Hypothalamus (tissue), 51 donors: ENCODE data around the gene CYP19A1.

Experiments
- DNase-seq, 51 donors: peaks; one replicate each; lab custom pipeline; 2025; lab: John Stamatoyannopoulos, UW

Gene CYP19A1

DNA sequence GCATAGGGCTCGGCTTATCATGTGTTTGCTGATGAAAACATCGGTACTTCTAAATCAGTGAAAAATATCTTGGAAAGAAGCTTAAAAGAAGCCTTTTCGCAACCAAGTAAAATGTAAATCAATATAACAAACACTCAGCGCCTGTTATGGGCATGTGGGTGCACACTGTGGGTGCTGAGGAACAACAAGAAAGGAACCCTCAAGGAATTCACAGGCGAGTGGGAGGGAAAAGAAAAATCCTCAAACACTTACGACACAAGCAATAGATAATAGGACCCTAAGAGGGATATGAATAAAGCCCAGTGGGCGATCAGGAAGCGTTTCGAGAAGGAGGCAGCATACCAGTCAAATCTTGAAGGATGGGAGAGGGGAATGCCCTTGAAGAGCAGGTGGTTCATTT, 25.0 kb upstream of the CYP19A1 start:
- peak in 1 of 51 donors; percentile 47 for DNase-seq

DNA sequence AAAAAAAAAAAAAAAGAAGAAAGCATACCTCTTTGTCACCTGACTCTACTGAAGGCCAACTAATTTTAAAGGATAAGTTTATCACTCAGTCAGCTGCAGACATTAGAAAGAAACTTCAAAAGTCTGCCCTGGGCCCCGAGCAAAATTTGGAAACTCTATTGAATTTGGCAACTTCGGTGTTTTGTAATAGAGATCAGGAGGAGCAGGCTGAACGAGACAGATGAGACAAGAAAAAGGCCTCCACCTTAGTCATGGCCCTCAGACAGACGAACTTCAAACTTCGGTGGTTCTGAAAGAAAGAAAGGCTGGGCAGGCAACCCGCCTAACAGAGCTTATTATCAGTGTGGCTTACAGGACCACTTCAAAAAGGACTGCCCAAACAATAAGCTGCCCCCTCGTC, 21.6 kb upstream of the CYP19A1 start:
- no peak for DNase-seq

DNA sequence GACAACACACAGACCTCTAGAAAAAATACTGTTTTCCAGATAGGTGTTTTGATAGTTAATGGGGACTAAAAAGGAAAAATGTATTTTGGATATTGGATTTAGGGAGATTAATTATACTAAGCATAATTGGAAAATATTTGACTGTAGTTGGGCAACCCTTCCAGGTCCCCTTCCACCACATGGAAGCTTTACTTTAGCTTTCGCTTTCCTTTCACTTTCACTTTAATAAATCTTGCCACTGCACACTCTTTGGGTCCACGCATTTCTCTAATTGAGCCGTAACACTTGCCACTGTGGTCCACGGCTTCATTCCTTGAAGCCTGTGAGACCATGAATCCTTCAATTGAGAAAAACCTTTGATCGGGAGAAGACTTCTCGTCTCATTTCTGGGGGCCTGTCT, 18.6 kb upstream of the CYP19A1 start:
- DNase-seq, result no peak

DNA sequence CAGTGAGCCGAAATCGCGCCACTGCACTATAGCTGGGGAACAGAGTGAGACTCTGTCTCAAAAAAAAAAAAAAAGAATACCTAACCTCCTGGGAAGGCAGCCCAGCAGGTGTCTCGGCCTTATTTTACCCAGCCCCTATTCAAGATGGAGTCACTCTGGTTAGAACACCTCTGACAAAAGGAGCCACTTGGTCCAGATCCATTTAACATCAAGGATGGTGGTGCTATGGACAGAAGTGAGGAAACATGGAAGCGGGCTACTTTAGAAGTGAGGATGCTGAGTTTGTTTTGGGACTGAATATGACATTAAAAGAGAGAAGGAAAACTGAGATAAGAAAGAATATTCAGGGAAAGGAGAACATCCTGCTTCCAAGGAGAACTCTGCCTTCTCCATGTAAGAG, 17.8 kb upstream of the CYP19A1 start:
- DNase-seq, result no peak

DNA sequence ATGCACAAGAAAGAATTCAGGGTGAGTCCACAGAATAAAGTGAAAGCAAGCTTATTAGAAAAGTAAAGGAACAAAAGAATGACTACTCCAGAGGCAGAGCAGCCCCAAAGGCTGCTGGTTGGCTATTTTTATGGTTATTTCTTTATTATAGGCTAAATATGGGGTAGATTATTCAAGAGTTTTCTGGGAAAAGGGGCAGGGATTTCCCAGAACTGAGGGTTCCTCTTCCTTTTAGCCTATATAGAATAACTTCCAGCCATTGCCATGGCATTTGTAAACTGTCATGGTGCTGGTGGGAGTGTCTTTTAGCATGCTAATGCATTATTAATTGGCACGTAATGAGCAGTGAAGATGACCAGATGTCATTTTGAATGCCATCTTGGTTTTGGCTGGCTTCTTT, 16.7 kb upstream of the CYP19A1 start:
- no peak for DNase-seq

DNA sequence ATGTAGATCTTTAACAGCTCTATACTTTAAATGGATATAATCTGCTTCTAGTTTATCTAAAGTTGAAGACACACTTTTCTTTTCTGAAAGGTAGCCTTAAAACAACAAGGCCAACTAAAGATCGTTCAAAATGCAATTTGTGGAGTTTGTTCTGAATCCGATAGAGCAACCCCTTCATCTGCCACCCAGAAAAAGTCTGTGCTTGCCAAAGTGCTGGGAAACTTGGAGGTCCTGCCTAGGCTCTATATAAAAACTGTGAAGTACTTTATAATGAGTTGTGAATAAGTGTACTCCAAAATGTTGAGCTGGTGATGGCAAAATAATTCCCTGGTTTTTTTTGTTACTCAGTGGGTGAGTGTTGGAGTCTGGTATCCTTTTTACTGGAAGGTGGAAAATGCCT, 15.6 kb upstream of the CYP19A1 start:
- DNase-seq, result no peak

DNA sequence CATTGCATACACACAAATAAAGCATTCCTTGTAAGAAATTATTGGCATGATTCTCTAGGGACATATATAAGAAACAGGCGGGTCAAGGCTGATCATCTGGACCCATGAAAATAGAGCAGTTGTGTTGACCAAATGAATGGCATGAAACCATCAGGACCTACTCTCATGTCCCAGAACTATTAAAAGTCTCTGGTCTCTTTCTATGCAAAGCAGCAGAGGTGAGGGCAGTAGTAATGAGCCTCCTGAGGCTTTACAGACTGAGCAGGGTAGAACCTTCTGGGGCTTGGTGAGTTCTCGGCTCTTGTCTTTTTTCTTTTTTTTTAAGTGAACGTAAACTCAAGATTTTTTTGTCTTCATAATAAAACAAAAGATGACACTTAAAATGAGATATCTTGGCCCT, 12.3 kb upstream of the CYP19A1 start:
- no peak for DNase-seq

DNA sequence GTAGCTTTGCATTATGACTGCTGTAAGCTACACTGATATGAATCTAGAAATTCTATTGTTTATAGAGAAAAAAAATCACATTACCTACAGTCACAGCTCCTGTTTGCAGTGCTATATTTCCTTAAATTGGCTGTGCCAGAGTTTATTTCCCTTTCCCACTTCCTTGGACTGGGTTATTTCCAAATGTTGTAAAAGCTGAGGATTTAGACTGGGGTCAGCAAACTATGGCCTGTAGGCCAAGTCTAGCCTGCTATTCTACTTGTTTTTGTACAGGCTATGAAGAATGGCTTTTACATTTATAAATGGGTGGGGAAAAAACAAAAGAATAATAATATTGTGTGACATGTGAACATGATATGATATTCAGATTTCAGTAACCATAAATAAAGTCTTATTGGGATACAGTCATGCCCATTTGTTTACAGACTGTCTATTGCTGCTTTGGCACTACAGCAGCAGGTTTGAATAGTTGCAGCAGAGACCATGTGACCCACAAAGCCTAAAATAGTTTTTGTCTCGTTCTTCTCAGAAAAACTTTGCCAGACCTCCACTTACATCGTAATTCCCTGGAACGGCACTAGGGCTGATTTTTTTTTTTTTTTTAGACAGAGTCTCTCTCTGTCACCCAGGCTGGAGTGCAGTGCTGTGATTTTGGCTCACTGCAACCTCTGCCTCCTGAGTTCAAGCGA, 10.9 kb upstream of the CYP19A1 start:
- DNase-seq, result peak in 2 of 51 donors; percentile 24 to 62

DNA sequence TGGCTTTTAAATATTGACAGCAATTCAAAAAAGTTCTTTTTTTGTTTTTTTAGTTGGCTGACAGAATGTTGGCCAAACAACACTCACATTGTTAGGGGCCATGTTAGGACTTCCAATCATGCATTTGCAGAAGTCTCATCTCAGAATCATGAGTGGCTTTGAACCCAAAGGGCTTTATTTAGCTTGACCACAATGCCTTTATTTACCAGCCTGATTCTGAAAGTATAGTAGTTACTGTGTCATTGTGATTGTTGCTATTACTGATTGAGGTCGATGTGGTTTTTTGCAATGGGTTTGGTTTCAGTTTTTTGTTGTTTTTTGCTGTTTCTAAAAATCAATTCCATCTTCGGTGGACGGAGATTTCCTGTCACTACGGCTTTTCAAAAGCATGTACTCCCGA, 10.3 kb upstream of the CYP19A1 start:
- DNase-seq, result peak in 4 of 51 donors; percentile 32 to 72 (median 52)

DNA sequence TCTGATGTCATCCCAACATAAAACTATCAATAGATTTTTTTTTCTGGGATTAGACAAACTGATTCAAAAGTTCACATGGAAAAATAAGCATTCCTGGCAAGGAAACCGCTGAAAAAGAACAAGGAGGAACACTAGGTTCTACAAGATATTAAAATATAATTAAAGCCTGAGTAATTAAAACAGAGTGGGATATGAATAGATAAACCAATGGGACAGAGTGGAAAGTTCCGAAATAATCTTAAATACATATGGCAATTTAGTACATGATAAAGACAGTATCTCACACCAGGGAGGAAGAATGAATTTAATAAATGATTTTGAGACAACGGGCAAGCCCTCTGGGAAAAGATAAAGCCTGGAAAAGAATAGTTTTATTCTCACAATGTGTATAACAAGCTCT, 7.7 kb upstream of the CYP19A1 start:
- no peak for DNase-seq

DNA sequence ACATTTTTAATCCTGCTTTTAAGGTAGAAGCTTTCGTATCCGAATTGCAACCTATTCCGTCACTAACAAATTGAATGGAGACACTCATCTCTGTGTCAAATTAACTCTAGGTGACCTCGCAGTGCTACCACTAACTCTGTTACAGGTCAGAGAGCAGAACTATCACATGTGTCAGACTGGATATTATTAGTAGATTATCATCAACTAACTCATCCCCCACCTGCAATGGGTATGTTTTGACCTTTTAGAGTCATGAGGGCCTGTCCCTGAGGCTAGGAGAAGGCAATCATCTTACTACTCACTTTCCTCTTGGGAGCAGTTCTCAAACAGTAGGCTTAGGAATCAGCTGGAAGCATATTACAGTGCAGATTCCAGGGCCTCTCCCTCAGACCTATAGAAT, 5.1 kb upstream of the CYP19A1 start:
- DNase-seq, result no peak

DNA sequence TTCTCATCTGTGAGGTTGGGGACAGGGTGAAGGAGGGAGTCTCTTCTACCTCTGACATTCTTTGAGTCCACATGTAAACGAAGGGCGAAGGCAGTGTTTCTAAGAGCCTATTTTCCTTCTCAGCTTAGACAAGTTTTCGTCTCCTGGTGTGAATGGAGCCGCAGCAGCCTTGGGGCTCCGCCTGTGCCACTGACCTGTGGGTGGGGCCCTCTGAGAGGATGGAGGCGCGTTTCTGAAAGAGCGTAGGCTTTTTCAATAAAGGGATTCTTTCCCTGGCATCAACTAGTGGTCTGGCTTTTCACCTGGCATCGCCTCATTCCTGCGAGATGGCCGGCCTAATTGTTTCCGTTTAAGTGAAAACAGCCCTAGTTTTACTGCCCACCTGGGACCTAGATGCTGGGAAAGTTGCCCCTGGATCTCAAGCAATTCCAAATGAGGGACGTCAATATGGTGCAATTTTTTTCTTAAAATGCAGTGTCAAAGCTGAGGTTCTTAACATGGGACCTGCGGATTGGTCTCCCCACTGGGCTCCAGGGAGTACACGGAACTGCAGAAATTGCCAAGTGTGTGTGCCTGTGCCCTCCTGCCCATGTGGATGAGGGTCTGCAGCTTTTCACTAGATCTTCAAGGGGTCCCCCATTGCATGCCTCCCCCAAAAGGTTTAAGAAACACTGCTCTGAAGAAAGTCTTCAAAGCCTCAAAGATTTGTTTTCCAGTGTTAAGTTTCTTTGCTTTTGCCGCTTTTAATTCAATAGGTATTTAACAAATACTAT, 4.0 kb upstream of the CYP19A1 start:
- peak in 14 of 51 donors; percentile 7 to 80 (median 30) for DNase-seq

DNA sequence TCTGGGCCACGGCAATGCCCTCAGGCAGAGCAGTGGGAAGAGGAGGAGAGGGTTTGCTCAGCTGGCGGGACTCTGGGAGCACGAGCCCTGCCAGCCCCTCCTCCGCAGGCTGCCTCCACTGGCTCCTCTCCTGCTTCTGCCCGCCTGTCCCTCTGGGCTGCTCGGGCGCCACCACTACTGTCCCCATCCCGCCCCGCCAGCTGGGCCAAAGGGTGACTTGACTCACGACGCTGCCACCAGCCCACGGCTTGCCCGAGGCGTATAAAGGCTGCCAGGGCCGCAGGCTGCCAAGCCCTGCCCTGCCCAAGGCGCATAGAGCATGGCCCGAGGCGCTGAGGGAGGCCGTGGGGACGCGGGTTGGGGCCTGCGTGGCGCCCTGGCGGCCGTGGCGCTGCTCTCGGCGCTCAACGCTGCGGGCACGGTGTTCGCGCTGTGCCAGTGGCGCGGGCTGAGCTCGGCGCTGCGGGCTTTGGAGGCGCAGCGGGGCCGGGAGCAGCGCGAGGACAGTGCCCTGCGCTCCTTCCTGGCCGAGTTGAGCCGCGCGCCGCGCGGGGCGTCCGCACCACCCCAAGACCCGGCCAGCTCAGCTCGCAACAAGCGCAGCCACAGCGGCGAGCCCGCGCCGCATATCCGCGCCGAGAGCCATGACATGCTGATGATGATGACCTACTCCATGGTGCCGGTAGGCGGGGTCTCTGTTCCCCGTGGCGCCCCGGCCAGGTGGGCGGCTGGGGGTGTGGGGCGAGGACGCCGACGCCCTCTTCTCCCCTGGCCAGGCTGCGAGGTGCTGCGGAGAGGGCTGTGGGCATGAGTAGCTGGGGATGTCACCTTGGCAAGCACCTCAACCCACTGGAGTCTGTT, 3.2 kb upstream of the CYP19A1 start, which contains the start of gene GLDN:
TSS of gene GLDN (plus strand) at position 290 of the 861 bp plus-strand sequence. CDS start at position 320, 30 bp downstream.
- DNase-seq, result peak in 49 of 51 donors; percentile 22 to 88 (median 64)

DNA sequence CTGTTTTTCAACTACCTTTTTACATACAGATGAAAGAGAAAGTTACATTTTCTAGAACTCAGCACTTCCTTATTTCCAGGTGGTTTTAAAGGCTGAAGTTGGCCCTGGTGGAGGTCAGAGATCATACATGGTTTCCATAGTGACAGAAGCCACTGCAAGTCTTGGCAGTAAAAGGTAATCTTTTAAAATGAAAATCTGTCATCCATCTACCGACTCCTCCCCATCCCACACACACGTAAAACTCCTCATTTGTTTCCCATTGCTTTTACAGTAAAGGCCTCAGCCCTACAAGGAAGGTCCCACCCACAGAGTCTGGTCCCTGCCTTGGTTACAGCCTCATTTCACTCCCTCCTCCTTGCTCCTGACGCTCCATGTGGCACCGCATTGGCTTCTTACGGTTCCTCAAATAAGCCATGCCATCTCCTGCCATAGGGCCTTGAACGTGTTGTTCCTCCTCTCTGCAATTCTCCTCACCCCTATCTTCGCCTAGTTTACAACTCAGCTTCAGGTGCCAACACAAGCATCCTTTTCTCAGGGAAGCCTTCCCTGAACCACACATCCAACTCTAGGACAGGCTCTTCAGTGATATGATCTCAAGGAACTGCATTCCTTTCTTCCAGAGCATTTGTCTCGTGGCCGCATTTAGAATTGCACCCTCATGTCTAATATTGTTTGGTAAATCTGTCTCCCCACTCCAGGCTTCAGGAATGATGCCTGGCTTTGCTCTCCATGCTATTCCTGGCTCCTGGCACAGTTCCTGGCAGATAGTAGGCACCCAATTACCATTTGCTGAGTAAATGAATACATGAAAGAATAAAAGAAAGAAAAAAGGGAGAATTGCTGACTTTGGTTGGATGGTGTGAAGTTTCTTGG, 2.6 kb downstream of the CYP19A1 start:
- peak in 1 of 51 donors; percentile 30 for DNase-seq

DNA sequence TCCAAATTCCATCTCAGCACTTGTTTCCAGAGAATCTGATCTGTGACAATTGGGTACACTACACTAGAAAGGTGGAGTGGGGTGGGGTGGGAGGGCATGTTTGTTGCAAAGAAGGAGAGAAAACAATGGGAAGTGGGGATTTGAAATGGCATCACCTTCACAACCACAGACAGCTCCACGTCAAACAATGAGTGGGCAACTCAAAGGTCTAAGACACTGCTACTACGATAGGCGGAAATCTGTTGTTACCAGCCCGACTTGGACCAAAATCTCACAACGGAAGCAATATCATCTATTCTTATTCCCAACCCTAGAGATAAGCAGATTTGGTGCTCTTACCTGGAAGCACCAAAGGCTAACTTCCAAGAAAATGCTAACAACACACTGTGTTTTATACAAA, 3.3 kb downstream of the CYP19A1 start:
- DNase-seq, result no peak

DNA sequence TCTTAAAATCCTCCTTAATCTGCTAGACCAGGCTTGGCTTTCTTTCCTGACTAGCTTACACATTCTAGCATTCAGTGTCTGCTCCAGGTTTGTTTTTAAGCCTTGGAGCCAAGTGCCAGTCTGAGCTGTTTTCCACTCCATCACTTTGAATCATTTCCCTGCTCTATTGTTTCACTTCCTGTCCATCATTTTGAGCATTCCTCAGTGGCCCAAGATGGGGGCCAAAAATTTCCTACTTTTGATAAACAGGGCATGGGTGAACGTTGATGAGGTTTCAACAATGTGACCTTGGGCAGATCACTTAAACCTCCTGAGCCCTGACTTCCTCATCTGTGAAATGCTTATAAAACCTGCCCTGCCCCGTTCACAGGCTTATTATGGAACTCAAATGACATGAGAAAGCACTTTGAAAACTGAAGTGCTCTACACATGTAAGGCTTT, 4.4 kb downstream of the CYP19A1 start:
- DNase-seq, result no peak

DNA sequence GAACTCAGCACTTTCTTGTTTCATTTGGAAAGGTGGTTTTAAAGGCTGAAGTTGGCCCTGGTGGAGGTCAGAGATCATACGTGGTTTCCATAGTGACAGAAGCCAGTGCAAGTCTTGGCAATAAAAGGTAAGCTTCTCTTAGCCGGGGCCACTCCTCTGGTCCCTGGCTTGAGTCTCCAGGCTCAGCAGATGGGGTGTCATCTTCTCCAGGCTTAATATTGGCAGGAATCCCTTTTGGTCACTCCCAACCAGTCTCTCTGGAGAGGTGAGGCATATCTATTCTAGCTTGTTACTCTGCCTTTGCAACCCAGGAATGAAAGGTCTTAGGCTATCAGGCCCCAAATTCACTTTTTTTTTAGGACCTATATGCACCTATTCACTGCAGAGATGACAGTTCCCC, 4.8 kb downstream of the CYP19A1 start:
- DNase-seq, result no peak

DNA sequence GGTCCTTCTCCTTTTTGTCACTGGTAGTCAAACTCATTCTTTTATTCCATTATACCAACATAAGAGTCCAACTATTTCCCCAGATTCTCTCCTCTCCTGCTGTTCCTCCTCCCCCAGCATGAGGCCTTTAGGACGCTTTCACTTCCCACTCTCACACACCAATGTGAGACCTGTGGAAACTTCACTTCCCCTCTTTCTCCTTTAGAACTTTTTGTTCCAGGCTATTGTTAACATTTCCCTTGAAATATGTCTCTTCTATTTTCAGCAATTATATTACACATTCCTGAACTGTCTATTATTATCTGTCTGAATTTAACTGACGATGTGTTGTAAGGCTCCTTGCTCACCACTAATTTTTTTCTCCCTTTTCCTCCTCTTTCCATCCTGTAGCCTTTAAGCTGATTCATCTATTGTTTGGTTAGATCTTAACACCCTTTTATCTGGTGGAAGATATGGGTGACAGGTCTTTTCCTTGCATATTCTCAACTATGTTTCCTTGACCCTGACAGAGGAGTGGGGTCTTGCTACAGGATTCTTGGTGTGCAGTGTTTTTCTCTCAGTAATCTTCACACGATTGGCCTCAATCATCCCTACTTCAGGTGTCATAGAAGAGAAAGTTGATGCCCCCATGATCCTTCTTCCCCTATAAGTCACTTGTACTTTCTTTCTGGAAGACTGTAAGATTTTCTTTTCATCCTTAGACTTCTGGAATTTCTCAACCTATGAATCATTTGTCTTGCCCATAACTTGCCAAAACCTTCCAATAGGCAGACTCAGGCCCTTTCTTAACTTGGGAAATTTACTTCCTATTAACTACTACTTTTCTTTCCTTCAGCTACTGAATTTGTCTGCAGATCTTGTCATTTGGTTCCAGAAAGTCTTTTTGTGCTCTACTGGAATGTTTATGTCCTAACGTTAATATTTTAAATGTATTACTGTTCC, 5.9 kb downstream of the CYP19A1 start:
- DNase-seq, result peak in 1 of 51 donors; percentile 28

DNA sequence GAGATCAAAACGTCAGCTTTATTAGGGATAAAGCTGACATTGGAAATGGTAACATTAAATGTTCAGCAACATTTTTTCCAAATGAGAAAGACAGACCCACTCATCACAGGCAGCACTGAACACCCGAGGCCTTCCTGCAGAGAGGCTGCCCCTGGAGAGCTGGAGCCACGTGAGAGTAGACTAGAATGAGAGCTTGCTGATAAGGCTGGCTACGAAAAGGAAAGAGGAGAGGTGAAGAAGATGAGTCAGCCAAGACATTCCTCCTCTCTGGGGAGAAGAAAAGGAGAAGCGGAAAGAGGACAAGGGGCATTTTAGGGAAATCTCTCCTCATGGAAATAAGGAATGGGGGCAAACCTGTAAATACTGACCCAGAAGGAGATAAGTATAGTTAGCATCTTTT, 7.3 kb downstream of the CYP19A1 start:
- DNase-seq, result no peak
